Immature natural killer cell (primary cell): ENCODE measurements around the gene TMEM141. TPM values are rescaled to one million over a fixed set of nuclear protein-coding genes. Genes with fewer than 3 reads are reported as not detected.
"Not testable (repeated sequence)": the region's sequence is repeated elsewhere in the genome, so short reads cannot be mapped to it uniquely, and the experiment has no call there.

Experiments used
- DNase-seq, 3 donors: peaks; one replicate each; pipeline ENCODE4 v3.0.0; 2022; ENCODE audit warnings: mixed read lengths in 1 of 3
- H3K27ac Mint-ChIP-seq, 6 donors: one replicate each; pipeline ENCODE4 v1.8.0; 2020; ENCODE audit warnings: mixed read lengths in 6 of 6, mild to moderate bottlenecking in 5 of 6, inconsistent platforms in 4 of 6, moderate library complexity in 3 of 6
- H3K27me3 Mint-ChIP-seq, 3 donors: one replicate each; pipeline ENCODE4 v1.8.0; 2020 to 2021; ENCODE audit warnings: low read depth in 3 of 3, mild to moderate bottlenecking in 3 of 3, mixed read lengths in 3 of 3, moderate library complexity in 3 of 3, inconsistent platforms in 1 of 3
- H3K36me3 Mint-ChIP-seq, 3 donors: one replicate each; pipeline ENCODE4 v1.8.0; 2020; ENCODE audit warnings: mixed read lengths in 3 of 3, inconsistent platforms in 2 of 3, mild to moderate bottlenecking in 2 of 3
- H3K4me1 Mint-ChIP-seq, 2 donors: one replicate each; pipeline ENCODE4 v1.8.0; 2020; ENCODE audit warnings: inconsistent platforms in 2 of 2, mild to moderate bottlenecking in 2 of 2, mixed read lengths in 2 of 2, moderate library complexity in 1 of 2
- H3K4me3 Mint-ChIP-seq, 5 donors: one replicate each; pipeline ENCODE4 v1.8.0; 2020; ENCODE audit warnings: mild to moderate bottlenecking in 5 of 5, mixed read lengths in 5 of 5, inconsistent platforms in 3 of 5, moderate library complexity in 3 of 5
- H3K9me3 Mint-ChIP-seq, 6 donors: one replicate each; pipeline ENCODE4 v1.8.0; 2020; ENCODE audit warnings: mild to moderate bottlenecking in 6 of 6, mixed read lengths in 6 of 6, inconsistent platforms in 4 of 6, moderate library complexity in 3 of 6
- polyA plus RNA-seq, 3 donors: library from polyadenylated mRNA; unstranded; fragments of 300-500 nt; fragmentation: Illumina TruSeq; gene quantifications; one replicate each; pipeline ENCODE4 v1.2.3, GENCODE V29; 2021

TMEM141 gene
- polyA plus RNA-seq, 3 donors from 2014 or later = 61.2 to 83.3 (median 62.1) TPM

DNA sequence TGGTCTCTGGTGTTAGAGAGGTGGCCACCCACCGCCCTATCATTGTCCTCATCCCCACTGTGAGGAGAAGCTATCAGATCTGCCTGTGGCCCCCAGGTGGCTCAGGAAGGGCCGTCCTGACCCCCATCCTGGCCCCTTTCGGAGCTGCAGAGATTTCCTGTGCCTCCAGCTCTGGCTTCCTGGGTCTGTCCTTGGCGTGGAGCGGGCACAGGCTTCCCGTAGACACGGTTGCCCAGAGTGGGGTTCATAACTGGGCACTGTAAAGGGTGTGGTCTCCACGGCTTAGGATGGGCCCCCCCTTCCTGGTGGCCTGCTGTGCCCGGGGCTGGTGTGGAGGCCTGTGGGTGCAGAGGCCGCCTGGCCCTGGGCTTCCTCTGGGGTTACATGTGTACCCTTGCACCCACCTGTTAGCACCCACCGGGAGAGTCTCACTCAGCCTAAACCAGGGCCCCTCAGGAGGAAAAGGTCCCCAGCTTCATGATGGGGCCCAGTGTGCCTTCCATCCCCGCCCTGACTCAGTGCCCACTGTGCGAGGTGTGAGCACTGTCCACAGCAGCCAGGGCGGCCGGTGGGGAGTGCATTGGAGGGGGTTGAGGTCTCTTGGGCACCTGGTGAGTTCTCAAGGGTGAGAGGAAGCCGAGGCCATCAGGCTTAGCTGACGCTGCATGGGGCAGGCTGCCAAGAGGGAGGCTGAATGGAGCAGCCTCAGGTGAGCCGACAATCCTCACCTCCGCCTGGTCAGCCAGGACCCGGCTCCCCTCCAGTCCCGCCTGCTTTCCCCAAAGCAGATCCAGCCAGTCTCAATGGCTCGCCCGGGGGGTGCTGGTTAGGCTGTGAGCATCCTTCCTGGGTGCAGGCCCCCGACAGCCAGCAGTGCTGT, 35.8 kb downstream of the TMEM141 start:
- Mint-ChIP-seq H3K4me1 (peaks cover 0 to 2% of the 10 kb centered on the region in 2 donors), H3K4me3 (no peak overlapping the region), H3K27me3 (peaks cover 0 to 2% (median 0%) of the 10 kb centered on the region in 3 donors), H3K36me3 (no peaks in the 10 kb centered on the region), H3K27ac (no peak overlapping the region), H3K9me3 (no peaks in the 10 kb centered on the region)
- DNase-seq = no peak

DNA sequence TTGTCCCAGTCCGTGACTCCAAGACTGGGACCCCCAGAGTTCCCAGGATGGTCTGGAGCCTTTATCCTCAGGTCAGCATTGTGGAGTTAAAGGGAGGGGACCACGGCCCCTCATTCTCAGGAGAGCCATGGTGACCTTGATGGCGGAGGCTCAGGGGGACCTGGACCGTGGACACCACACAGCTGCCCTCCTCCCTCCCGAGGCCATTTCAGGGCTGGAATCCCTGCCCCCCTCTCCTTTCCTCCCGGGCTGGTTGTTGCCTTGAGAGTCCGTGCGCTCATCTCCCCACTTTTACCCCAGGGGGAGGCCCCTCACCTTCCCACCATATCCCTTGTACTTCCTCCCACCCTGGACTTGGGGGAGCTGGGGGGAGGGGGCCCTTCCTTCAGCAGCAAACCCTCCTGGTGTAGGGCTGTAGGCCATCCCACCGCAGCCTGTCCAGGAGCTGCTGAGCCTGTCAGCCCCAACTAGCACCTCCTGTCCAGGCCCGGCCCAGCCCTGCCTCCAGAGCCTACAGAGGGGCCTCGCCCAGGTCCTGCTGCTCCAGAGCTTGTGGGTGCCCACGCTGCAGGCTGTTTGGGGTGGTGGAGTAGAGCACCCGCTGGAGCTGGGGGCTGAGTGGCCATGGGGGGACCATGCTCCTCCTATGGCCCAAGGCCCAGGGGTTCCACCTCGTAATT, 36.8 kb downstream of the TMEM141 start:
- H3K27ac Mint-ChIP-seq = no peak overlapping the region
- peaks cover 0 to 2% (median 0%) of the 10 kb centered on the region in 3 donors for H3K27me3 Mint-ChIP-seq
- no peaks in the 10 kb centered on the region for H3K9me3 Mint-ChIP-seq
- no peak for DNase-seq
- no peaks in the 10 kb centered on the region for H3K36me3 Mint-ChIP-seq
- no peak overlapping the region for H3K4me3 Mint-ChIP-seq
- H3K4me1 Mint-ChIP-seq = peaks cover 0 to 2% of the 10 kb centered on the region in 2 donors

DNA sequence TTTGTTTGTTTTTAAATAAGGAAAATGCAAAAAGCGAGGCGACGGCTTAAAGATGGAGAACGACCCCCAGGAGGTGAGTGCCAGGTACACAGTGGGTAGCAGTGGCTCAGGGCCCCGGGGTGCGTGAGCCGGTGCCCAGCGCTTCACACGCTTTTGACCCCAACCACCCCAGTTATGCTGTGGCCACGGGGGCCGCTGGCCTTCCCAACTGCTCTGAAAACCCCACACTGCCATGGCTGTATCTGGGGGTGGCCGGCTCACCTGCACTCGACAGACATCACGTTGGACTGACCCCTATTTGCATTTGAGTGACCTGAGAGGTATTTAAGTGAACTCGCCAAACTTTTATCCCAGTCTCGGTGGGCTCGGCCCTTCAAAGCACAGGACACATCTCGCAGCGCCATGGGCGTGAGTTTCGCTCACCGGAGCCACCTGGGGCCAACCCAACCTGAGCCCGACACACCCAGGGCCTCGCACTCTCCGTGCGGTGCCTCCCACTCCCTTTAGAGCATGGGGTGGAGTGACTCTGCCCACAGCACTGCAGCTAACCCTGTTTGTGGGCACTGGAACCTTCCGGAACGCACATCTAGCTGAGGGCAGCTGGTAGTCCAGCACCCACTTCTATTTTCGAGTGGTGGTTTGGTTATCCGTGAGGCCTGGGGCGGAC, 37.5 kb downstream of the TMEM141 start:
- Mint-ChIP-seq H3K27me3 (peaks cover 0 to 2% (median 0%) of the 10 kb centered on the region in 3 donors), H3K9me3 (no peaks in the 10 kb centered on the region), H3K27ac (no peak overlapping the region), H3K4me3 (no peak overlapping the region), H3K4me1 (no peaks in the 10 kb centered on the region), H3K36me3 (no peaks in the 10 kb centered on the region)
- no peak for DNase-seq

DNA sequence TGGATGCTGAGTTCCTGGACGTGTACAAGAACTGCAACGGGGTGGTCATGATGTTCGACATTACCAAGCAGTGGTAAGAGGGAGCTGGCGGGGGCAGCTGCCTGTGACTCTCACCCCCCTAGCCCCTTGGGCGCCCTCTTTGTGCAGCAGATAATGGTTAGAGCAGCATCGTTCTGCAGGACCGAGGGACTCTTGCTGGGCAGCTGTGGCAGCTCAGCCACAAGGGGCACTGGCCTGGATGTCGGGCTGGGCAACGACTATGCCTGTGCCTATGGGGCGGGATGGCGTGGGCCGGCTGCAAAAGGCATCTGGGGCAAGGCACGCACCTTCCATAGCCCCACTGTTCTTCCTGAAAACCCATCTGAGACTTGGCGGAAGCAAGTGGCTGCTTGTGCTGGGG, 38.3 kb downstream of the TMEM141 start:
- peaks cover 0 to 2% (median 0%) of the 10 kb centered on the region in 3 donors for H3K27me3 Mint-ChIP-seq
- H3K9me3 Mint-ChIP-seq = no peaks in the 10 kb centered on the region
- DNase-seq = no peak
- no peak overlapping the region for H3K27ac Mint-ChIP-seq
- H3K4me3 Mint-ChIP-seq = no peak overlapping the region
- H3K36me3 Mint-ChIP-seq = no peaks in the 10 kb centered on the region
- H3K4me1 Mint-ChIP-seq = no peaks in the 10 kb centered on the region

DNA sequence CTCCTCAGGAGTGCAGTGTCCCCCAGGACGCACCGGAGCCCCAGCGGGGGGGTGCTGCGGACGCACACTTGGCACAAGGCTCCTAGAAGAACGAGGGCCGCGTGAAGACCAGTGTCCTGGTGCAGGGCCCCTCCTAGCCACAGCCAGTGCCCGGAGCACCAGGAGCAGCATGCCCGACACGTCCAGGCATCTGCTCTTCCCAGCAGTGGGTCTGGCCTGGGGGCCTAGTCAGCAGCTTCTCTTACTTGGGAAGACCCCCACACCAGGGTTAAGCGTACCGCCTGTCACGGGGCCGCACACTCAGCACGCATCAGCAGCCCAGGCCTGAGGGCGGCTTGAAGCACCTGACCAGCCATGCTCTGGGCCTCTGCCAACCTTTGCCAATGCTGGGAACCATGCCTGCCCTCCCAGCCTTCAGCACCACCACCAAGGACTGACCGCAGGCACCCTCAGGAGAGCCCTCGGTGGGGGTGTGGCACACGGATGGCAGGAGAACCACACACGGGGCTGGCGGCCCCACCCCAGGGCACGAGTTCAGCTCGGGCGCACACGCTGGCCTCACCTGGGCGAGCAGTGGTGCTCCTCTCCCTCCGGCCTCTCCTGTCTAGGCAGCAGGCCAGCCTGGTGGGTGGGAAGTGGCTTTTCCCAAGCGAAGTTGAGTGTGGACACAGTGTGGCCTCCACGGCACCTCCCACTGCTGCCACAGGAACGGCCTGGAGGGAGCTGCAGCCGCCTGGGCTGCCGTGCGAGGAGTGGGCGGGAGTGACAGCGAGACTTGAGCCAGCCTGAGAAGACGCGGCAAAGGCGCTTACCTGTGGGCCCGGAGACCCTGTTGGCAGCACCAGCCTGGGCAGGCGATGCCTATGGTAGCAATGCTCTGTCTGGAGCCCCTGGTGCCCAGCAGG, 39.1 kb downstream of the TMEM141 start:
- H3K36me3 Mint-ChIP-seq = no peaks in the 10 kb centered on the region
- H3K9me3 Mint-ChIP-seq = no peaks in the 10 kb centered on the region
- H3K4me1 Mint-ChIP-seq = no peaks in the 10 kb centered on the region
- H3K4me3 Mint-ChIP-seq = no peak overlapping the region
- H3K27ac Mint-ChIP-seq = no peak overlapping the region
- DNase-seq = no peak
- H3K27me3 Mint-ChIP-seq = peaks cover 0 to 2% (median 0%) of the 10 kb centered on the region in 3 donors

DNA sequence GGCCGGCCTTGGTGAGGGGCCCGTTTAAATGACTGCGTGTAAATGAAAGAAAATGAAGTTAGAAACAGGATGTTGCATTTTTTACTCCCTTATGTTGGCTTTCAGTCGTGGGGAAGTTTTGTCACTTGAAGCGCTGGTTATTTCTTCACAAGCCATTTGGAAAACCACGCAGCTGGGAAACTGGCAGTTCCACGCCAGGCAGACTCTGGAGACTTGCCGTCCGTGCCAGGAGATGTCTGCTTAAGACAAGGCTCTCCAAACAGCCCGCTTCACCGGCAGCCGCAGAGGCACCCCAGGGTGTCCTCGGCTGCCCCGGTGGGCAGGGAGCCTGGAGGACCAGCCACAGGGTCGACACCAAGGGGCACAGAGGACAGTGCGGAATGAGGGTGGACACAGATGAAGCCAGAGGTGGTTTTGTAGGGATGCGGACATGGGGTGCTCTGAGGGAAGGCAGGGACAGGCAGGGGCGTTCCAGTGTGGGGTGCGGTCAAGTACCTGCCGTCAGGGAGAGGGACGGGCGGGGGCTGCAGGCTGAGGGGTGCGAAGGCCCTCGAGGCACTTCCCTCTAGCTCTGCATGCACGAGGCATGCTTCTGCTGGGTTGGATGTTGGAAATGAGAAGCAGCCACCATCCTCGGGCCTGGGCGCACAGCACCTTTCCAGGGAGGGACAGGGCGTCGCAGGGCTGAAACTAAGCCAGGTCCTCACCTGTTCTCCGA, 40.0 kb downstream of the TMEM141 start:
- no peak overlapping the region for H3K27ac Mint-ChIP-seq
- no peak for DNase-seq
- H3K36me3 Mint-ChIP-seq = no peaks in the 10 kb centered on the region

DNA sequence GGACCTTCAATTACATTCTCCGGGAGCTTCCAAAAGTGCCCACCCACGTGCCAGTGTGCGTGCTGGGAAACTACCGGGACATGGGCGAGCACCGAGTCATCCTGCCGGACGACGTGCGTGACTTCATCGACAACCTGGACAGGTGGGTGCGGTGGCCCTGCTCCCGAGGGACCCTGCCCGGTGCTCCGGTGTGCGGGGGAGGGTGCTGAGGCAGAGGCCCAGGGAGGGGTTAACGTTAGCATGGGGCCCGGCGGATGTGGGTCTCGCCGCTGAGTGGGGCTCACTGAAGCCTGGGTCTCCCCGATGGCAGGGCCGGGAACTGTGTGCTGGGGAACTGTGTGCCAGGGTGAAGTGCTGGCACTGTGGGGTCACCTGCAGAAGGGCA, 40.6 kb downstream of the TMEM141 start:
- Mint-ChIP-seq H3K4me3 (no peak overlapping the region), H3K9me3 (no peaks in the 10 kb centered on the region), H3K27ac (no peak overlapping the region), H3K27me3 (no peaks in the 10 kb centered on the region), H3K36me3 (no peaks in the 10 kb centered on the region), H3K4me1 (no peaks in the 10 kb centered on the region)
- no peak for DNase-seq

More for the DNA sequence above, 40.0 kb downstream of the TMEM141 start:
- H3K9me3 Mint-ChIP-seq = no peaks in the 10 kb centered on the region
- no peak overlapping the region for H3K4me3 Mint-ChIP-seq
- peaks cover 0 to 1% (median 0%) of the 10 kb centered on the region in 3 donors for H3K27me3 Mint-ChIP-seq
- H3K4me1 Mint-ChIP-seq = no peaks in the 10 kb centered on the region

DNA sequence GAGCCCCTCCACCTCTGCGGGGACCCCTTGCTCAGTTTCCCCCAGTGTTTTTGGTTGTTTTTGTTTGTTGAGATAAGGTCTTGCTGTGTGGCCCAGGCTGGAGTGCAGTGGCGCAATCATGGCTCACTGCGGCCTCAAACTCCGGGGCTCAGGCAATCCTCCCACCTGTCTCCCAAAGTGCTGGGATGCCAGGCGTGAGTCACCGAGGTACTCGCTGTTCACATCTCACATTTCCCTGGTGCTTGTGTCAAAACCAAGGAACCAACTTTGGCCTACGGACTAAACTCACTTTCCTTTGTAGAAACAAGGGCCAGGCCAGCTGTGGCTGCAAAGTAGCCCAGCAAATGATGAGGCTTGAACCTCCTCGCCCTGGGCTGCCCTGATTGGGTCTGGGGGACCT, 41.4 kb downstream of the TMEM141 start:
- no peaks in the 10 kb centered on the region for H3K36me3 Mint-ChIP-seq
- H3K27ac Mint-ChIP-seq = no peak overlapping the region
- no peaks in the 10 kb centered on the region for H3K4me1 Mint-ChIP-seq
- no peak for DNase-seq
- no peaks in the 10 kb centered on the region for H3K27me3 Mint-ChIP-seq
- H3K4me3 Mint-ChIP-seq = no peak overlapping the region
- no peaks in the 10 kb centered on the region for H3K9me3 Mint-ChIP-seq

DNA sequence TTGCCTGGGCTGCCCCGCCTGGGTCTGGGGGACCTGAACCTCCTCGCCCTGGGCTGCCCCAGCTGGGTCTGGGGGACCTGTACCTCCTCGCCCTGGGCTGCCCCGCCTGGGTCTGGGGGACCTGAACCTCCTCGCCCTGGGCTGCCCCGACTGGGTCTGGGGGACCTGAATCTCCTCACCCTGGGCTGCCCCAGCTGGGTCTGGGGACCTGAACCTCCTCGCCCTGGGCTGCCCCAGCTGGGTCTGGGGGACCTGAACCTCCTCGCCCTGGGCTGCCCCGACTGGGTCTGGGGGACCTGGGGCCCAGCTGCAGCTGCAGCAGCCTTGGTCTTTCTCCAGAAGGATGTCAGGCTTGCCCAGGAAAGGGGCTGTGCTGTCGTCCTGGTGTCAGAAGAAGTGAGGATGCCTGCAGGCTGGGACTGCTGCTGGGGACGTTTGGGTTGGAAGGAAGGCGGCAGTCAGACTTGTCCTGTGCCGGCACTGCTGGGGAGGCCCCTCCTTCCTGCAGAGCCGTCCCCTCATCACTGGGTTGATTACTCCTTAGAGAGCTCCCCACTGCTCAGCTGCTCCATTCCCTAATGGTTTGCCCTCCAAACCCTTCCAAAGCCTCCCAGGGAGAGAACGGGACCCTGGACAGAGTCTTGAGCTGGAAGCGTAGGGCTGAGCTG, 42.4 kb downstream of the TMEM141 start:
- not testable (repeated sequence) for H3K4me3 Mint-ChIP-seq

DNA sequence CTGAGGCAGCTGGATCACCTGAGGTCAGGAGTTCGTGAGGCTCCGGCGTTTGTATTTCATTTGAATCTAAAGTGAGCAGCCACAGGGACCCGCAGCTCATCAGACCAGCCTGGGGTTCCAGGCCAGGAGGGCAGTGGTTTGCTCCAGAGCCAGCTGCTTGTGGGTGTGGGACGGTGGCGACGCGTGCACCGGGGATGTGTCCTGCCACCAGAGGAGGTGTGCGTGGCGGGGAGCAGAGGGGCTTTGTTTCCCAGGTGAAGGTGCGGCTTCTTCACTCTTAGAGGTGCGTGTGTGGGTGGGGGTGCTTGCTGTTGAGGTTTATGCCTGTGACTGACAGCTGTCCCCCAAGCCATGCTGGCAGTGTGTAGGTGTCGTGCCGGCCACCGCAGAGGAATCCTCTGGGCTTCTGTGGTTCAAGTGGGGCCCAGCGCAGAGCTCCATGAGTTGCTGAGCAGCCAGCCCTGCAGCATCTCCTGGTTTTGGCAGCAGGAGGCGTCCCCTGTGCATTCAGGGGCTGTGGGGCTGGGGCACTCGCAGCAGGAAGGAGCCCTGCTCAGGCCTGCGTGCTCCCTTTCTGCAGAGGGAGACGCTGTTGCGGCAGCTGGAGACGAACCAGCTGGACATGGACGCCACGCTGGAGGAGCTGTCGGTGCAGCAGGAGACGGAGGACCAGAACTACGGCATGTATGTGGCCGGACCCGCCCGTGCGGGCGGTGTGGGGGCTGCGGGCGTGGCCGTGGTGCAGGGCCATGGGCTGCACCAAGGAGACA, 44.2 kb downstream of the TMEM141 start:
- H3K27me3 Mint-ChIP-seq = no peaks in the 10 kb centered on the region
- no peaks in the 10 kb centered on the region for H3K9me3 Mint-ChIP-seq
- H3K36me3 Mint-ChIP-seq = peaks cover 0 to 4% (median 0%) of the 10 kb centered on the region in 3 donors
- no peak overlapping the region for H3K27ac Mint-ChIP-seq
- peaks cover 0 to 3% of the 10 kb centered on the region in 2 donors for H3K4me1 Mint-ChIP-seq
- H3K4me3 Mint-ChIP-seq = no peak overlapping the region
- DNase-seq = no peak

More for the DNA sequence above, 42.4 kb downstream of the TMEM141 start:
- H3K4me1 Mint-ChIP-seq, H3K9me3 Mint-ChIP-seq, H3K36me3 Mint-ChIP-seq, DNase-seq, H3K27ac Mint-ChIP-seq, H3K27me3 Mint-ChIP-seq: not testable (repeated sequence)

DNA sequence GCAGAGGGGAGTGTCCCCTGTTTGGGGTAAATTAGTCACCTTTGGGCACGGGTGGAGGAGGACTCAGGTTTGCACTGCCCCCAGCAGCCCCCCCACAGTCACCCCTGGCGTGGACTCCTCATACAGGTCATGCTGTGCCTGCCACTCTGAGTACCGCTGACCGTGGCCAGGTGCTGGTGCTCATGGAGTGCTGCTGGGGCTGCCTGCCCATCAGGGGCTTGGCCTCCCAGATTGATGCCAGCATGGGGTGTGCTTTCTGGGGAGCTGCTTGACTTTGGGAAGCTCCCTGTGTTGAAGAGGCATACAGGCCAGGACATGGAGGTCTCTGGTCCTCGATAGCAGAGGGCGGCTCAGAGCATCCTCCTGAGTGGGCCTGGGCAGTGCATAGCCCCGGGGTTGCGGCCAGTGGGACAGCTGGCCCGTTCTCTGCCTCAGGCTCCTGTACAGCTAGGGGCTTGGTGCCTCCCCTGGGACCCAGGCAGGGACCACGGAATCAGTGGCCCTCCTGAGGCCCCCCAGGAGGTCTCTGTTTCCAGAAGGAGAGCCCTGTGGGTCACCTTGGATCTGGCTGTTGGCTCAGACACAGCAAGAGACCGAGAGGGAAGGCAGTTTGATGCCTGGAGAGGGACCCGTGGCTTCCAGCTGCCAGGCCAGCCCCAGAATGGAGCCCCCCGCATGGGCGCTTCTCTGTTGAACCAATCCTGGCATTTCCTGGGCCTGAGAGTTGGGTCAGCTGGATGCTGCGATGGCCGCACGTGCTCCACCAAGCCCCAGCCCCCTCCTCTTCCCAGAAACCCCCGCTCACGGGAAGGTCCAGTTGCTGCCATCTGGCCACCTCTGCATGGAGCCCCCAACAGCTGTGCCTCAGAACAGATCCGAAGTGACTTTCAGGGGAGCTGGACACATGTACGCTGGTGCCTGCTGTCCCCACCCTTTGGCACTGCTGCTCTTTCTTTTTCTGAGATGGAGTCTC, 45.1 kb downstream of the TMEM141 start:
- no peaks in the 10 kb centered on the region for H3K9me3 Mint-ChIP-seq
- H3K27ac Mint-ChIP-seq = no peak overlapping the region
- no peak overlapping the region for H3K4me3 Mint-ChIP-seq
- DNase-seq = no peak
- H3K4me1 Mint-ChIP-seq = peaks cover 0 to 3% of the 10 kb centered on the region in 2 donors
- H3K27me3 Mint-ChIP-seq = no peaks in the 10 kb centered on the region
- H3K36me3 Mint-ChIP-seq = peaks cover 0 to 4% (median 0%) of the 10 kb centered on the region in 3 donors
